ENCODE results near the gene SPP1.
"Not testable (repeated sequence)": the region's sequence is repeated elsewhere in the genome, so short reads cannot be mapped to it uniquely, and the experiment has no call there.

SPP1 gene

GRCh38 chr4:87975466-87975865, at the start of gene SPP1:
SPP1 (plus strand) TSS chr4:87975714; CDS start chr4:87976896, 1,182 bp downstream.
- DNase-seq: peak; percentile 4

GRCh38 chr4:87926554-87927098, 48.9 kb upstream of the SPP1 start:
- no peak for DNase-seq

- no peak for DNase-seq
Measured at GRCh38 chr4:87930629-87931028, 44.9 kb upstream of the SPP1 start.

- no peak for DNase-seq
Measured at GRCh38 chr4:87931932-87932331, 43.6 kb upstream of the SPP1 start.

GRCh38 chr4:87932718-87933141, 42.8 kb upstream of the SPP1 start:
- DNase-seq: no peak

- DNase-seq: no peak
Measured at GRCh38 chr4:87933337-87933736, 42.2 kb upstream of the SPP1 start.

- DNase-seq: no peak
Measured at GRCh38 chr4:87934157-87934704, 41.3 kb upstream of the SPP1 start.

- DNase-seq: no peak
Measured at GRCh38 chr4:87934973-87935372, 40.5 kb upstream of the SPP1 start.

GRCh38 chr4:87935954-87936353, 39.6 kb upstream of the SPP1 start:
- not testable (repeated sequence) for DNase-seq

- DNase-seq: no peak
Measured at GRCh38 chr4:87937523-87937922, 38.0 kb upstream of the SPP1 start.

- no peak for DNase-seq
Measured at GRCh38 chr4:87938746-87939145, 36.8 kb upstream of the SPP1 start.

GRCh38 chr4:87939978-87940690, 35.4 kb upstream of the SPP1 start:
- no peak for DNase-seq

GRCh38 chr4:87940809-87941208, 34.7 kb upstream of the SPP1 start:
- DNase-seq: not testable (repeated sequence)

GRCh38 chr4:87941537-87942392, 33.7 kb upstream of the SPP1 start:
- DNase-seq: no peak

- DNase-seq: no peak
Measured at GRCh38 chr4:87943660-87944149, 31.8 kb upstream of the SPP1 start.

- DNase-seq: no peak
Measured at GRCh38 chr4:87944967-87945366, 30.5 kb upstream of the SPP1 start.

GRCh38 chr4:87946766-87947165, 28.7 kb upstream of the SPP1 start:
- DNase-seq: no peak

- DNase-seq: no peak
Measured at GRCh38 chr4:87947381-87948160, 27.9 kb upstream of the SPP1 start.

GRCh38 chr4:87949961-87950360, 25.6 kb upstream of the SPP1 start:
- no peak for DNase-seq

- no peak for DNase-seq
Measured at GRCh38 chr4:87950493-87950892, 25.0 kb upstream of the SPP1 start.

- DNase-seq: no peak
Measured at GRCh38 chr4:87950936-87951511, 24.5 kb upstream of the SPP1 start.

GRCh38 chr4:87953826-87954225, 21.7 kb upstream of the SPP1 start:
- no peak for DNase-seq
